Measurements from ENCODE around the gene SLC25A19. TPM values are rescaled to one million over a fixed set of nuclear protein-coding genes. Genes with fewer than 3 reads are reported as not detected.
A peak's percentile ranks its signal among the peaks of the same experiment; 100 is the strongest.

The SLC25A19 gene
- total RNA-seq, 6 experiments from 2014 or later, result 3.8 to 13.4 (median 7.3) TPM

- Histone ChIP-seq H3K27me3 (no peaks in the 10 kb centered on the region), H3K4me1 (peaks cover 0 to 2% (median 0%) of the 10 kb centered on the region in 4 donors), H3K9me3 (no peaks in the 10 kb centered on the region), H3K36me3 (peaks cover 0 to 21% (median 3%) of the 10 kb centered on the region in 4 donors), H3K4me3 (no peak overlapping the region), H3K27ac (no peak overlapping the region)
- ATAC-seq, result no peak
- WGBS (ENCODE audit: insufficient coverage, low coverage, low lambda C conversion rate, missing lambda C conversion rate), result 63% methylated on average over 4 of the region's 6 CpGs
- intact Hi-C loops (cut with DNase I), result loop anchor here in 1 of 2 donors (10.0 kb wide), 1 partner anchor 89 kb away; no protein-coding TSS in a partner anchor
- no peak for DNase-seq
- TF ChIP-seq POLR2A (IDR thresholded peaks at IDR 0.05) (no peak), CTCF (IDR thresholded peaks at IDR 0.05) (no peak)
Observed at GRCh38 chr17:75325348-75325747, 36.1 kb upstream of the SLC25A19 start.

GRCh38 chr17:75321506-75321905, 32.3 kb upstream of the SLC25A19 start:
- Histone ChIP-seq H3K4me1 (peaks cover 0 to 2% (median 0%) of the 10 kb centered on the region in 4 donors), H3K36me3 (peaks cover 0 to 40% (median 9%) of the 10 kb centered on the region in 4 donors), H3K27ac (no peak overlapping the region), H3K9me3 (no peaks in the 10 kb centered on the region), H3K27me3 (no peaks in the 10 kb centered on the region), H3K4me3 (no peak overlapping the region)
- TF ChIP-seq CTCF (IDR thresholded peaks at IDR 0.05), result no peak
- no peak for TF ChIP-seq POLR2A (IDR thresholded peaks at IDR 0.05)
- ATAC-seq (no peak), DNase-seq (no peak)
- 76% methylated on average over 6 of the region's 10 CpGs for WGBS (ENCODE audit: insufficient coverage, low coverage, low lambda C conversion rate, missing lambda C conversion rate)
- intact Hi-C loops (cut with DNase I), result loop anchor here in 1 of 2 donors (10.0 kb wide), 1 partner anchor 93 kb away; no protein-coding TSS in a partner anchor

GRCh38 chr17:75319904-75320691, 30.9 kb upstream of the SLC25A19 start:
- H3K4me3 ChIP-seq, result no peak overlapping the region
- TF ChIP-seq POLR2A (IDR thresholded peaks at IDR 0.05) (no peak), CTCF (IDR thresholded peaks at IDR 0.05) (no peak)
- no peaks in the 10 kb centered on the region for H3K27me3 ChIP-seq
- DNase-seq (no peak), ATAC-seq (no peak)
- intact Hi-C loops (cut with DNase I), result loop anchor here in 1 of 2 donors (10.0 kb wide), 1 partner anchor 95 kb away; no protein-coding TSS in a partner anchor
- 87% methylated on average over 18 of the region's 20 CpGs for WGBS (ENCODE audit: insufficient coverage, low coverage, low lambda C conversion rate, missing lambda C conversion rate)
- peaks cover 0 to 2% (median 0%) of the 10 kb centered on the region in 4 donors for H3K4me1 ChIP-seq
- no peaks in the 10 kb centered on the region for H3K9me3 ChIP-seq
- H3K36me3 ChIP-seq, result peaks cover 0 to 38% (median 9%) of the 10 kb centered on the region in 4 donors
- H3K27ac ChIP-seq, result no peak overlapping the region

GRCh38 chr17:75318615-75319222, 29.5 kb upstream of the SLC25A19 start:
- WGBS (ENCODE audit: insufficient coverage, low coverage, low lambda C conversion rate, missing lambda C conversion rate), result 92% methylated on average over 5 of the region's 10 CpGs
- Histone ChIP-seq H3K27me3 (no peaks in the 10 kb centered on the region), H3K36me3 (peaks cover 0 to 38% (median 9%) of the 10 kb centered on the region in 4 donors), H3K4me3 (no peak overlapping the region), H3K27ac (peak overlapping the region in 1 of 3 donors; percentile 6), H3K9me3 (no peaks in the 10 kb centered on the region), H3K4me1 (peaks cover 0 to 7% (median 4%) of the 10 kb centered on the region in 4 donors)
- DNase-seq (no peak), ATAC-seq (no peak)
- intact Hi-C loops (cut with DNase I), result no loop called here
- no peak for TF ChIP-seq POLR2A (IDR thresholded peaks at IDR 0.05)
- no peak for TF ChIP-seq CTCF (IDR thresholded peaks at IDR 0.05)

Measured in right lobe of liver (tissue), 6 donors.